GM18511 (cell line): ENCODE measurements around the gene USP32.
"Not testable (repeated sequence)": the region's sequence is repeated elsewhere in the genome, so short reads cannot be mapped to it uniquely, and the experiment has no call there.

Experiments
- ATAC-seq: cut with Tn5 transposase; IDR thresholded peaks from one replicate; pipeline ENCODE4 v1.9.1; 2021; ENCODE audit warnings: mild to moderate bottlenecking, moderate library complexity; ENCODE audit not compliant: unreplicated experiment

Gene USP32

DNA sequence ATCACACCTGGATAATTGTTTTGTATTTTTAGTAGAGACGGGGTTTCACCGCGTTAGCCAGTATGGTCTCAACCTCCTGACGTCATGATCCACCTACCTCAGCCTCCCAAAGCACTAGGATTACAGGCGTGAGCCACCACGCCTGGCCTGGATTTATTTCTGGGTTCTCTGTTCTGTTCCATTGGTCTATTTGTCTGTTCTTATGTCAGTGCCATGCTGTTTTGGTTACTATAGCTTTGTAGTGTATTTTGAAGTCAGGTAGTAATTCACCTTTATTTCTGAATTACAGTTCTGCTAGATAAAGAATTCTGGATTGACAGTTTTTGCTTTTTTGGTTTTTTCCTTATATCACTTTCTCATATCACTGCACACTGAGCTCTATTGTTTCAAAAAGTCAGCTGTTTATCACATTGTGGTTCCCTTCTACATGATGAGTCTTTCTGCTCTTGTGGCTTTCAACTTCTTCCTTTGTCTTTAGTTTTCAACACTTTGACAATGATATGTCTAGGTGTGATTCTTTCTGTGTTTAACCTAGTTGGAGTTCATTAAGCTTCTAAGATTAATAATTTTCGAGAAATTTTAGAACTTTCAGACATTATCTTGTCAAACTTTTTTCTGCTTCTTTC lies 144.0 kb downstream of the USP32 start:
- ATAC-seq: no peak

DNA sequence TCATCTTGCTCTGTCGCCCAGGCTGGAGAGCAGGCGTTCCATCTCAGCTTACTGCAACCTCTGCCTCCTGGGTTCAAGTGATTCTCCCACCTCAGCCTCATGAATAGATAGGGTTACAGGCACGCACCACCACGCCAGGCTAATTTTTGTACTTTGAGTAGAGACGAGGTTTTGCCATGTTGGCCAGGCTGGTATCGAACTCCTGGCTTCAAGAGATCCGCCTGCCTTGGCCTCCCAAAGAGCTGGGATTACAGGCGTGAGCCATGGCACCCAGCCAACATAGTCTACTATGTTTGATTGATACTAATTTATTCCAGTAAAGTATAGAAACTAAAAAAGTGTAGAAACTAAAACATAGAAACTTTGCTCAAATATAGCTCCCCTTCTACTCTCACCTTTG lies 147.3 kb downstream of the USP32 start:
- no peak for ATAC-seq

DNA sequence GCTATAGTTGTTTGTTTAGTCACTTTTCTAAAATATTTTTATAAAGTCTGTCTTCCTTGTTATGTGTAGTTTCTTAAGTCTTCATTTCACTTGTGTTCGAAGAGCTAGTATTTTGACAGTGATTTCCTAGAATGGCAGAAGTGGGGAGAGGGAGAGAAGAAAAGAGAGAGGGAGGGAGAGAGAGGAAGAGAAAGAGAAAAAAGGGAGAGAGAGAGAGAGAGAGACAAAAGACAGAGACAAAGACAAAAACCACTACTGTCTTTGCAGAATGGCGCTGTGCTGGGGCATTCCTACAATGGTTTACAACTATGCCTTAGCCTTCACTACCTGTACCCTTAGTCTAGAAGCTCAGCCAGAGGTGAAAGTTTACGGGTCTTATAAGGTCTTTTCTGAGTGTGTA lies 151.6 kb downstream of the USP32 start:
- ATAC-seq: no peak

DNA sequence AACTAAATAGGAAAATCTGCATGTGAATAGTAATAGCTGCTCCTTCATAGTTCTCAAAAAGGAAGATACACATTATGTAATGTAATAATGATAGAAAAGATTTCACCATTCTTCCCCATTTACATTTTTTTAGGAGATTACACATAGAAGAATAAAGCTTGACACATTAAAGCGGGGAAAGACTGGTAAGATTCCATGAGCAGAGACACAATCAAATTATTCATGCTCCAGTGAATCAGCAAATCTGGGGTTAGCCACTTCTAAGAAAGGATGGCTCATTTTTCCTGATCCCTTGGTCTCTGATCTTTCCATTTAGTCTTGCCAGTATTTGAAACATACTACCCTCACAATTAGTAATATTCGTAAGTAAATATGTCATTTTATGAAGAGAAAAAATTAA lies 160.2 kb downstream of the USP32 start:
- ATAC-seq: no peak

DNA sequence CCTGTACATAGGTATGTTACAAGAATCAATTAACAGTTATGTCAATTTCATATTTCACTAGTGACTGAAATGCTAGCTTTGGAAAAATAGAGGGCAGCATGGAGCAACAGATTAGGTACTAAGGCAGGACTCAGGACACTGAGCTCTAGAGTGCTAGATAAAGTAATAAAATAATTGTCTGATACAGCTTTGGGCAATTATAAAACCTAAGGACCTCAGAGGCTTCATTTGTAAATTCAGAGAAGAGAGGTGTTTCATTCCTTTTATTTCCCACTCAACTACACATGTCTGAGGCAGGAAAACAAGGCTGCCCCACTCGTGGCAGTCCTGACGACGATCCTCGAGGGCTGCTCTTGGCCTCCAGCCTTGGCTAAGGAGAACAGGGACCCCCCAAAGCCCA lies 160.7 kb downstream of the USP32 start:
- no peak for ATAC-seq

DNA sequence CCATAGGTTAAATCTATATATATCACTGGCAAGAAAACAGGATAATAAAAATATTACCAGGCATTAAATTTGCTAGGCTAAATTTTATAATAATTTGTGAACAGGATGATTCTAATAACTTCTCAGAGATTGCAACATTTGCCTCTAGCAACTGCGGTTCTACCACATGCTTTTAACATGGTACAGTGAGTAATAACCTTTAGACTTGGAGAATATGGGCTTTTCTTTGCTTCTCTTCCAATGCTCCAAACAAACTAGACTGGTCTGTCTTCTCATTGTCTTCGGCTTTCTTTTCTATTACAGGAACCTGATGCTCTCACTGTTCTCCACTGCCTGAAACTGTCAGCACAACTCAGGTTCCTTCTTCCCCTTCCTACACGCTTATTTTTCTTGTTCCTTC lies 161.6 kb downstream of the USP32 start:
- ATAC-seq: no peak

DNA sequence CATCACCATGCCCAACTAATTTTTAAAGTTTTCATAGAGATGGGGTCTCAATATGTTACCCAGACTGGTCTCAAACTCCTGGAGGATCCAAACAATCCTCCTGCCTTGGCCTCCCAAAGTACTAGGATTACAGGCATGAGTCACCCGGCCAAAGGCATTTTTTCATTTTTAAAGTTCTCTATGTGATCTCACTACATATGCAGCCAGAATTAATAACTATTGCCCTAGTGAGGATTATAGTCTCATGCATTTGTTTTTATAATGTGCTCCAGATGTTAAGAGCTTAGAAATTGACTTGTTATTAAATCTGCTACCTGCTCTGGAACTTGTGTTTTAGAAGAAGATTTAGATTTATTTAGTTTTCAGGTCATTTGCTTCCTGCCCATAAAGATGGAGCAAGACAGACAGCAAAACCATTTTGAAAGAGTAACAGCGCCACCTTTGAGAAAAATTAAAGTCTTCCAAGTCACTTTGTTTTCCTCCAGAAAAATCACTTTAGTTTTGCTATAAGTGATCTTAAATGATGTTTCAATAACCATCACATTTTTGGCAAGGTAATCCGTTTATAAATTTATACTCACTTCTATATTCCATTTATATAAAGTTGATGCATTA lies 162.6 kb downstream of the USP32 start:
- no peak for ATAC-seq

DNA sequence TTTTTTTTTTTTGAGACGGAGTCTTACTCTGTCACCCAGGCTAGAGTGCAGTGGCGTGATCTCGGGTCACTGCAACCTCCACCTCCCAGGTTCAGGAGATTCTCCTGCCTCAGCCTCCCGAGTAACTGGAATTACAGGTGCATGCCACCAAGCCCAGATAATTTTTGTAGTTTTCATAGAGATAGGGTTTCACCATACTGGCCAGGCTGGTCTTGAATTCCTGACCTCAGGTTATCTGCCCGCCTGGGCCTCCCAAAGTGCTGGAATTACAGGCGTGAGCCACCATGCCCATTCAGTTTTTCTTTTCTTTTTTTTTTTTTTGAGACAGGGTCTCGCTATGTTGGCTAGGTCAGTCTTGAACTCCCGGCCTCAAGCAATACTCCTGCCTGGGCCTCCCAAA lies 164.7 kb downstream of the USP32 start:
- not testable (repeated sequence) for ATAC-seq

DNA sequence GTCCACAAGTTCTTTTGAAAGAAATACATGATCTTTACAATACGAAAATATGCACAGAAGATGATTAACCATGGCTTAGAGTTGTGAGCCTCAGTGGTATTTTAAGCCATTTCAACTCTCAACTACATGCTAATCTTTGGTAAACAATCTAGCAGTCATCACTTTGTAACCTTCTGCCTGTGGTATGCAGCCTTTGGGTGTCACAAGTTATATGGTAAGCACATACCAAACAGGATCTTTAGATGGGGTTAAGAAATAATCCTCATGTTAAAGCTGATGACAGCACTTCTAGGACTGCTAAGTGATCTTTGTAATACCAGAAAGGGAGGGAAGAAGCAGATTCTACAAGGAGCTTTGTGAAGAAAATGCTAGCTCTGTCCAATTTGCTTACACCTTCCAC lies 167.9 kb downstream of the USP32 start:
- ATAC-seq: no peak

DNA sequence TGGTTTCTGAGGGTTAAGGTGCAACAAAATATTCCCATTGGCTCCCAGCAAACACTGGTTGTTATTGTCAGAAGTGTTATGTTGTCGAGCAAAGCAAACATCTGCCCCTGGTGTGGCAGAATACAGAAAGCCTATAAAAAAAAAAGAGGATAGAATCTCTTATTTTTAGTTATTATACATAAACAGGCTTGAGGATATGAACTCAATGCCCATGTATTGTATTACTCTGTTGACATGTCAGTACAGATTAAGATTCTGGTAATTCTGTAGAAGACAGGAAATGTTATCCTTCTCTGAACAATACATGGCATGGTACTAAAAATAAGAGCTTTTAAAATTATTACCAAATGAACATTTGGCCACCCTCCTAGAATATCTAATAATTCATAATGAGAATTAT lies 168.5 kb downstream of the USP32 start:
- ATAC-seq: no peak

DNA sequence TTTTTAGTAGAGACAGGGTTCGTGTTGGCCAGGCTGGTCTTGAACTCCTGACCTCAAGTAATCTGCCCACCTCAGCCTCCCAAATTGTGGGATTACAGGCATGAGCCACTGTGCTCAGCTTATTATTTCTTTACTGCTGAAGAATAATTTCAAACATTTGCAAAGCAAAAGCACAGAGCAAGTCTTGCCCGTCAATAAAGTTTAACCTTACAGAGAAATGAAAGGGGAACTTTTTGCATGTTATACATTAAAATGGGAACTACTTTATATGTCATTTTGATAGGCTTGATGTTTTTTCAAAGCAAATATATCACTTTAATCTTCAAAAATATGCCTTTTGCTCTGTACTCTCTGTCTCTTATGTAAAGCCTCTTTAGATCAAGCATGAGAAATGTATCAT lies 173.2 kb downstream of the USP32 start:
- not testable (repeated sequence) for ATAC-seq

DNA sequence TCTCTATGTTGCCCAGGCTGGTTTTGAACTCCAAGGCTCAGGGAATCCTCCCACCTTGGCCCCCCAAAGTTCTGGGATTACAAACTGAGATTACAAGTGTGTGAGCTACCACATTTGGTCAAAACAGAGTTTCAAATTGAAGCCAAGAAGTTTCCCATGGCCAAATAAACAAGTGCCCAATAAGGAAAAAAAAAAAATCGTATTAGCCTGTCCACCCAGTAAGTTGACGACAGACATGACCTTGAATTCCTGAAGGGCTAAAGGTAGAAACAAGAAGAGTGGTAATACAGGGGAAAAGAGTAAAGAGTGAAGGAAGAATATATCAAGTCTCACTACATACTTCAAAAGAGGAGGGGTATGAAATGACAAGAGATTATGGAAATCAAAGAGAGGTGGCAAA lies 176.0 kb downstream of the USP32 start:
- ATAC-seq: not testable (repeated sequence)

DNA sequence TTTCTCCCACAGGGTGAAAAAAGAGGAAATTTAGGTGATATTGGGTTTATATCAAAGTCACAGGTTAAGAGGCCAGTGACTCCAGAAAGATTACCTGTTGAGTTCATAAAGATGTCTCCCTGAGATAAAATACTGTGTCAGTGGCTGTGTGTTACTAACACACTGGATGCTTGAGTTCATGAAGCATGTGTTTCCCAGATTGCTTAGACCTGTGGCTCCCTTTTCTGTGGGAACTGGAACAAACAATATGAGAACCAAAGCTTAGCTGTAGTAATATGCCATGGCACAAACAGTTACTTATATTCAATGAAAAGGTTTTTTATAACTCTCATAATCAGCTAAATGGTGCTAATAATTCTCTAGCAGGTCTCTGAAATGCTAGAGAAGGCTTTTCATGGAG lies 180.7 kb downstream of the USP32 start:
- ATAC-seq: not testable (repeated sequence)

DNA sequence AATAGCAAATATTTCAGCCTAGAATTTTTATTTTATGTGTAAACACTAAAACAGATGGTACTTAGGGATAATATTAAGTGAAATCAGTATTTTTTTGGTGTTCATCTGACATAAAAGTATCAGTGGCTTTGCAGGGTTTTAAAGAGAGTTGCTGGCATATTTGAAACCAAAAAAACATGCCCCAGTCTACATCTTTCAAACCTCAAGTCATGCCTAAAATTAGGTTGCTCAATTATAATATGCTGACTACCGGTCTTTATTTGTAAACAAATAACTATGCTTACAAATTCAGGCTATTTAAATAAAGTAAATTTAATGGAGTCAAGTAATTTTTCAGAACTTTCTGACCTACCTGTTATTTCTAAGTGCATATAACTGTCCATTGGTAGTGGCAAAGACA lies 183.6 kb downstream of the USP32 start:
- ATAC-seq: not testable (repeated sequence)

DNA sequence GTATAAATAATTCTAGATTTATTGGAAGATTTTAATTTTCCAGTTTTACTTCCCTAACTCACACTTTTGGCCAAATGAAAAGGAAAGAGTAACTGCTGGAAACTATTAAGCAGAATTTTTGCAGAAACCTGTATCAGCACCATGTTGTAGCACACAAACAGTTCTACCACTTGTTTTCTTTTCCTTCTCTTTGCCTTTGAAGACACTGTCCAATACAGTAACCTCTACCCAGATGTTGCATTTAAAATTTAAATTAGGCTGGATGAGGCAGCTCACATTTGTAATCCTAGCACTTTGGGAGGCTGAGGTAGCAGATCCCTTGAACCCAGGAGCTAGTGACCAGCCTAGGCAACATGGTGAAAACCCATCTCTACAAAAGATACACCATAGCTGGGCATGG lies 186.2 kb downstream of the USP32 start:
- not testable (repeated sequence) for ATAC-seq

DNA sequence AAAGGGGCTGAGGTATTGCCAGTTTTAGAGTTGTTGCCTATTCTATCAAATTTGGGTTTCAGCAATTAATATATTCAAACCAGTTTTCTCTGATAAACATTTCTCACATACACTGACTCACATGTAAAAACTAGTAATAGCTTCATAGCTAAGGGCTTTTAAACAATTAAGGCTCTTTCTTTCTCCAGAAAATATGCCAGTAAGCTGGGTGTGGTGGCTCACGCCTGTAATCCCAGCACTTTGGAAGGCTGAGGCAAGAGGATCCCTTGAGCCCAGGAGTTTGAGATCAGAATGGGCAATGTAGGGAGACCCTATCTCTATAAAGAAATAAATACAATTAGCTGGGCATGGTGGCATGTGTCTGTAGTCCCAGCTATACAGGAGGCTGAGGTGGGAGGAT lies 193.3 kb downstream of the USP32 start:
- not testable (repeated sequence) for ATAC-seq

DNA sequence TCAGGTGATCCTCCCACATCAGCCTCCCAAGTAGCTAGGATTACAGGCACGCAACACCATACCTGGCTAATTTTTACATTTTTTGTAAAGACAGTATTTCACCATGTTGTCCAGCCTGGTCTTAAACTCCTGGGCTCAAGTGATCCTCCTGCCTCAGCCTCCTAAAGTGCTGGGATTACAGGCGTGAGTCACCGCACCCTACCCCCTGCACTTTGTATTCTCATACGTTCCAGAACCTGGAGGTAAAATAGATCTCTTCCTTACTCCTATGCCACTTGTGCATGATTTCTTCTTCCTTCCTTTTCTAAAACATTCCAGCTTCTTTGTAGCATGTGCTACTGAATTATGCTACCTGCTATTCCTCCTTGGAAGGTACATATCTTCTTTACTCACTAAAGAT lies 197.8 kb downstream of the USP32 start:
- not testable (repeated sequence) for ATAC-seq

DNA sequence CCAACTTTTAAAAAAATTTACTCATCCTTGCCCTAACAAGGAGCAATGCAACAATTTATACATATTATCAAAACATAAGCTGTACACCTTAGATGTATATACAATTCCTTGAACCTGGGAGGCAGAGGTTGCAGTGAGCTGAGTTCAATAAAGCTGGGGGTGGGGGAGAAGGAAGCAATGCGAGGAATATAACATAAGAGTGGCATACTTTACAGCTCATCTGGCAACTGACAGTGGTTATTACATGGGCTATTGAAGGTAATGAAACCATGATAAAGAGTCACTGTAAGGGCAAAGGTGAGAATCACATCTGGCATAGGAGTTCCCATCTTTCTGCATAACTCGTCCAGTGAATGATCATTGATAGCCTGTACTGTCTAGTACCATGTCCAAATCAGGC lies 198.5 kb downstream of the USP32 start:
- no peak for ATAC-seq

DNA sequence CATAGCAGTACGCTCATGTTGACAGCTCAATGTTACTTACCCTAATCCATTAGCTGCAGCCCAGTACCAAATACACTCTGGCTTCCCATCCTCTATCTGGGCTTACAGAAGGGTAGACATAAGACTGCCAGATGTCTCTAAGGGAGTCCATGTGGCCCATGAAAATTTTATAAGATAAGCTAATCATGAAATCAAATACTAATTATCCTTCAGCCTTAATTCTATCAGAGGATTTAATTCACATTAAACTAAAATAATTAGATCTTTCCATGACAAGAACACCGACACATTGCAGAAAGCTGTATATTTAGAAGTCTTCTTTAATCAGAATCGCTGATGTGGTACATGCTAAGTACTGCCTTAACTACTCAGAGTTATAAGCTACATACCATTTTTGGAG lies 198.9 kb downstream of the USP32 start:
- not testable (repeated sequence) for ATAC-seq

DNA sequence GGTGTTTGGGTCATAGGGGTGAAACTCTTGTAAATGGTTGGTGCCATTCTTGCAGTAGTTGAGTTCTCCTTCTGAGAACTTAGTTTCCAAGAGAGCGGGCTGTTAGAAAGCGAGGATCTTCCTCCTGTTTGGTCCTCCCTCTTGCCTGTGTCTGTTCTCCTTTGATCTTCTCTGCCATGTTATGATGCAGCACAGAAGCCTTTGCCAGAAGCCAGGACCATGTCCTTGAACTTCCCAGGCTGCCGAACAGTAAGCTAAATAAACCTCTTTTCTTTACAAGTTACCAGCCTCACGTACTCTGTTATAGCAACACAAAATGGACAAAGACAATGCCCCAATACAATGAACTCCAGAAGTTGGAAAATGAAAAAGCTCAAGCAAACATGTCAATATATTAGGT lies 201.9 kb downstream of the USP32 start:
- ATAC-seq: not testable (repeated sequence)

DNA sequence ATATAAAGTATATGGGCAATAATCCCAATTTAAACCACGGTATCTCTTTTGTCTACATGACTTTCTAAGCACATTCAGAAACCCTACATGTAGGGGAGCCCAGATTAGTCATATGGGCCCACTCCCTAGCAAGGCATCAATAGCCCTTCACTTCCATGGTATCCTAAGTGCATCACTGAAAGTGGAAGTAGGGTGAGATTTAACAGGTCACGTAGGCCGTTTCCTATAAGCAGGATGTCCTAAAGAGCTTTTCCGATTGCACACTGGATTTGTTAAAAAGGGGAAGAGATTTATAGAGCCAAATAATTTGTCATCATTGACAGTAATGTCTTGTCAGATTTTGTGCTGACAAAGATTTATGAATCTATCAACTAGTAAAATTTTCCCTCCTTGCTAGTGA lies 203.2 kb downstream of the USP32 start:
- no peak for ATAC-seq

DNA sequence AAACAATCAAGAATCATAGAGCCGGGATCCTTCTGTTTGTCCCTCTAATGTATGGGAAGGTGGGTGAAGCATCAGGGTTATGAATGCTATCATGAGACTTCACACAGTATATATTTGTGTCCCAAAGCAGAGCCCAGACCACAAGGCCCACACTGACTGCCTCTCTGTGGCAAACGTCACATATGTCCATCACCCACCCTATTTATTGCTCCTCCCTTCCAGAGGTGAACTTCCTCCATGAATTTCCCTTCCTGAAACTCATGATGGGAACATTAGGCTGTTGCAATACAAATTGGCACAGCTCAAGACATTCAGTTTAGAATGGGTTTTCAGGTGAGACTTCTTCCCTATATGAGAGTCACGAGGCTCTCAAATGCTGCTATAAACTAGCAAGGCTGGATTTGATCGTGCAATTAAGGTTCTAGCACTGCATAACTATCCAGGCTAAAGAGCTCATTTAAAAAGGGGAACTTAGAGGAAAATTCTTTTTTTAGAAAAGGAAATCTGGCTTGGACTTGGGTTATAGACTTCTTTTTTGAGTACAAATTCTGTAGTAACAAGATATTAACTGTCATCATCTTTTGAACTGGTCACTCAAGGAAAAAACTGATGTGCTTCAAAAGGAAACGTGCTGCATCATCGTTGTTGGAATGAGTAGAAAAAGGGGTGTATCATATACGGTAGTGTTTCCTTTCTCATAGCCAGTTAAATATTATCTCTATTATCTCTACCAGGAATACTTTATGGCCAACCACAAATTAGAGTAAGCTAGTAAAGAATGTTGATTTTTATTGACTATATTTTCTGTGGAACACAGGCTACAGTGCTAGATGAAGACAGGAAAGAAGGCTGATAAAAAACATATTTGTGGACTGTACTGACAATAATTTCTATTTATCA lies 204.8 kb downstream of the USP32 start:
- not testable (repeated sequence) for ATAC-seq
